ENCODE data around the gene RSPRY1. TPM values are rescaled to one million over a fixed set of nuclear protein-coding genes. Genes with fewer than 3 reads are reported as not detected.

Gene RSPRY1
- polyA plus RNA-seq, 4 donors = 12.4 to 43.9 (median 17.2) TPM

DNA sequence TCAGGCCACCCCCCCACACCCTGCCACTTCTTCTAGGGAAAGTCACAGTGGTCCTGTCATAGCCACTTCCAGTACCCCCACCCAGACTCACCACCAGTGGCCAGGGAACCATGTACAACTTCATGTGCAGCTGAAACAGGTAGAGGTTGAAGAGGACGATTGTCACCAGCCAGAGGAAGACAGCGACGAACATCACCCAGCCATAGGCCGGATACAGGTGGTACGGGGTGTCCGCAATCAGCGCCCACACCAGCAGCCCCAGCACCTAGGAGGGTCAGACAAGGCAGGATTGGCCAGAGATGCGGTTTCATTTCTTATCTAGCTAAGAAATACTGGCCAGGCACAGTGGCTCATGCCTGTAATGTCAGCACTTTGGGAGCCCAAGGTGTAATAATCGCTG lies 75.7 kb downstream of the RSPRY1 start:
- H3K27me3 ChIP-seq (ENCODE audit: control insufficient read depth in 3 of 3, insufficient read depth in 3 of 3, low read length in 3 of 3) = no peaks in the 10 kb centered on the region
- no peak overlapping the region for H3K4me3 ChIP-seq (ENCODE audit: low read depth in 1 of 3, low read length in 3 of 3)
- FAIRE-seq (no peak), DNase-seq (no peak)
- H3K36me3 ChIP-seq (ENCODE audit: control insufficient read depth in 3 of 3, insufficient read depth in 2 of 3, low read depth in 1 of 3, low read length in 3 of 3) = peaks cover 2 to 84% (median 13%) of the 10 kb centered on the region in 3 donors
- peaks cover 0 to 59% (median 5%) of the 10 kb centered on the region in 3 donors for H3K4me1 ChIP-seq (ENCODE audit: control insufficient read depth in 3 of 3, insufficient read depth in 2 of 3, low read depth in 1 of 3, low read length in 2 of 3)
- H3K9me3 ChIP-seq (ENCODE audit: control insufficient read depth in 2 of 2, insufficient read depth in 1 of 2, low read depth in 1 of 2, low read length in 1 of 2) = no peaks in the 10 kb centered on the region
- WGBS, 3 donors = 94 to 97% (median 96%) methylated on average over 9 of the region's 9 CpGs
- peak overlapping the region in 1 of 3 donors; percentile 14 for H3K27ac ChIP-seq (ENCODE audit: low read depth in 1 of 3, low read length in 2 of 3)

DNA sequence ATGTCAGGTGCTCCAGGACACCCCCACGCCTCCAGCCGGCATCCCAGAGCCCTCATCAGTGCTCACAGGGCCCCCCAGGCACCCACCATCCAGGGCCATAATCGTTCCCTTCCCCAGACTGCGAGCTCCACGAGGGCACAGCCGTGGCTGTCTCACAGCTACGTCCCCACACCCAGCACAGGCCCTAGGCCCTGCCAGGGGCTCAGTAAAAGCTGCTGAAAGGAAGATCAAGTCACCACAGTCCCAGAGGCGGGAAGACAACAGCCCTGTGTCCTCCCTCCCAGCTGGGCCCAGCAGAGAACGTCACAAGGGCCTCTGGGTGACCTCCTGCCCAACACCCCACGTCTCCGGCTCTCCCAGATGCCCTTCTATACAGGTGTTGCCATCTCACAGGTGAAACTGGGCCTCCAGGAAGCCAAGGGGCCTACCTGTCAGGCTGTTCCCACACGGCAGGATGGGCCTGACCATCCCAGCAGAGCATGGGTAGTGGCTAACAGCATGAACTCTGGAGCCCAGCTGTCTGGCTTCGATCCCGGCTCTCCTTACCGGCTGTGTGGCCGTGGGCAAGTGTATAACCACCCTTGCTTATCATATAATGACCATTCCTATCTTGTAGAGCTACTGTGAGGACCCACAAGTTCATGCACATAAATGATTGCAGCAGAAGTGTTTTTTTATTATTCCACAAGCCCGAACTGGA lies 76.9 kb downstream of the RSPRY1 start:
- Histone ChIP-seq H3K4me1 (ENCODE audit: control insufficient read depth in 3 of 3, insufficient read depth in 2 of 3, low read depth in 1 of 3, low read length in 2 of 3) (peaks cover 0 to 69% (median 10%) of the 10 kb centered on the region in 3 donors), H3K27me3 (ENCODE audit: control insufficient read depth in 3 of 3, insufficient read depth in 3 of 3, low read length in 3 of 3) (no peaks in the 10 kb centered on the region), H3K36me3 (ENCODE audit: control insufficient read depth in 3 of 3, insufficient read depth in 2 of 3, low read depth in 1 of 3, low read length in 3 of 3) (peaks cover 2 to 74% (median 7%) of the 10 kb centered on the region in 3 donors), H3K9me3 (ENCODE audit: control insufficient read depth in 2 of 2, insufficient read depth in 1 of 2, low read depth in 1 of 2, low read length in 1 of 2) (no peaks in the 10 kb centered on the region), H3K27ac (ENCODE audit: low read depth in 1 of 3, low read length in 2 of 3) (peak overlapping the region in 1 of 3 donors; percentile 97), H3K4me3 (ENCODE audit: low read depth in 1 of 3, low read length in 3 of 3) (no peak overlapping the region)
- DNase-seq (peak; percentile 72 to 79), FAIRE-seq (no peak)
- WGBS, 3 donors = 51 to 76% (median 54%) methylated on average over 16 to 17 of the region's 17 CpGs

DNA sequence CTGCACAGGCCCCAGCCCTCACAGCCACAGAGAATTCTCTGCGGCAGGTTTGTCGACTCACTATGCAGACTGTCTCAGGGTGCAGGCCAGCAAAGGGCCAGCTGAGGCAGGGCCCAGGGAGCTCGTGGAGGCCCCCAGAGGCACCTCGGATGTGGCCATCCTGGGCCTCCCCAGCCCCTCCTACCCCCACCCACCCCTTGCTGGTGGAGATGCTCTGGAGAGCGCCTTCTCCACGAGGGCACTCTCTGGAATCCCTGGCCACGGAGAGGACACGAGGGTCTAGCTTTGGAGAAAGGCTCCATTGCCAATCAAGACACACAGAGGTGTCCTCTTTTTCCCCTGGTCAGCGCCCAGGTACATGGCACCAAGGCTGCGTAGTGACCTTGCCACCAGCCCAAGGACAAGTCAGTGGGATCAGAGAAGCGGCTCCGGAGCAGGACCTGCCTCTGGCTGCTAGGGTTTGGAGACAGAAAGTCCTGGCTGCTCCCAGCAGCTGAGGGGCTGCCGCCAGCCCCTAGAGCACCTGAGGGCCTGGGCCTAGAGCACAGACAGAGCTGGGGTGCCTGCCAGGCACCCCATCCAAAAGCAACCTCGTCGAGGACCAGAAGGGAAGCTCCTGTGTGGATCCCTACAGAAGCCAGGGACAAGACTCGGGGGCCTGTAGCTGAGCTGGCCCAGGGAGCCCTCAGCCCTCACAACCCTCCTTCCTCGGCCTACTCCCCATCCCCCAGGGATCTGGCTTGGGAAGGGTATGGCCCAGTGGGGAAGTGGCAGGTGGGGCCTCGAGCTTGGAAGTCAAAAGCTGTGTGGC lies 77.6 kb downstream of the RSPRY1 start:
- H3K4me1 ChIP-seq (ENCODE audit: control insufficient read depth in 3 of 3, insufficient read depth in 2 of 3, low read depth in 1 of 3, low read length in 2 of 3) = peaks cover 0 to 76% (median 13%) of the 10 kb centered on the region in 3 donors
- FAIRE-seq (no peak), DNase-seq (no peak)
- no peak overlapping the region for H3K4me3 ChIP-seq (ENCODE audit: low read depth in 1 of 3, low read length in 3 of 3)
- peak overlapping the region in 2 of 3 donors; percentile 22 to 97 for H3K27ac ChIP-seq (ENCODE audit: low read depth in 1 of 3, low read length in 2 of 3)
- peaks cover 2 to 67% (median 4%) of the 10 kb centered on the region in 3 donors for H3K36me3 ChIP-seq (ENCODE audit: control insufficient read depth in 3 of 3, insufficient read depth in 2 of 3, low read depth in 1 of 3, low read length in 3 of 3)
- H3K27me3 ChIP-seq (ENCODE audit: control insufficient read depth in 3 of 3, insufficient read depth in 3 of 3, low read length in 3 of 3) = no peaks in the 10 kb centered on the region
- H3K9me3 ChIP-seq (ENCODE audit: control insufficient read depth in 2 of 2, insufficient read depth in 1 of 2, low read depth in 1 of 2, low read length in 1 of 2) = no peaks in the 10 kb centered on the region
- 82 to 88% (median 85%) methylated on average over 17 to 18 of the region's 18 CpGs for WGBS, 3 donors

DNA sequence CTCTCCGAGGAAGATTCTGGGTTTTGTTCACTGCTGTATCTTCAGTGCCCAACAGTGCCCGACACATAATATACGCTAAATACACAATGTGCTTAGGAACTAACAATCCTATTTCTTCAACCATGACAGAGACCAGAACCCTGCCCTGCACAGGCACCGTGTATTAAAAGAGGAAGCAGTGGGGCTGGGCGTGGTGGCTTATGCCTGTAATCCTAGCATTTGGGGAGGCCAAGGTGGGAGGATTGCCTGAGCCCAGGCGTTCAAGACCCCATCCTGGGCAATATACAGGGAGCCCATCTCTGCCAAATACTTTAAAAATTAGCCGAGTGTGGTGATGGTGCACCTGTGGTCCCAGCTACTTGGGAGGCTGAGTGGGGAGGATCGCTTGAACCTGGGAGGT lies 78.3 kb downstream of the RSPRY1 start:
- Histone ChIP-seq H3K27ac (ENCODE audit: low read depth in 1 of 3, low read length in 2 of 3) (peak overlapping the region; percentile 22 to 97 (median 97)), H3K4me3 (ENCODE audit: low read depth in 1 of 3, low read length in 3 of 3) (no peak overlapping the region), H3K9me3 (ENCODE audit: control insufficient read depth in 2 of 2, insufficient read depth in 1 of 2, low read depth in 1 of 2, low read length in 1 of 2) (no peaks in the 10 kb centered on the region), H3K36me3 (ENCODE audit: control insufficient read depth in 3 of 3, insufficient read depth in 2 of 3, low read depth in 1 of 3, low read length in 3 of 3) (peaks cover 2 to 62% (median 4%) of the 10 kb centered on the region in 3 donors), H3K4me1 (ENCODE audit: control insufficient read depth in 3 of 3, insufficient read depth in 2 of 3, low read depth in 1 of 3, low read length in 2 of 3) (peaks cover 2 to 79% (median 13%) of the 10 kb centered on the region in 3 donors), H3K27me3 (ENCODE audit: control insufficient read depth in 3 of 3, insufficient read depth in 3 of 3, low read length in 3 of 3) (no peaks in the 10 kb centered on the region)
- WGBS, 3 donors = 81 to 85% (median 81%) methylated on average over 8 of the region's 8 CpGs
- no peak for FAIRE-seq
- DNase-seq = no peak

DNA sequence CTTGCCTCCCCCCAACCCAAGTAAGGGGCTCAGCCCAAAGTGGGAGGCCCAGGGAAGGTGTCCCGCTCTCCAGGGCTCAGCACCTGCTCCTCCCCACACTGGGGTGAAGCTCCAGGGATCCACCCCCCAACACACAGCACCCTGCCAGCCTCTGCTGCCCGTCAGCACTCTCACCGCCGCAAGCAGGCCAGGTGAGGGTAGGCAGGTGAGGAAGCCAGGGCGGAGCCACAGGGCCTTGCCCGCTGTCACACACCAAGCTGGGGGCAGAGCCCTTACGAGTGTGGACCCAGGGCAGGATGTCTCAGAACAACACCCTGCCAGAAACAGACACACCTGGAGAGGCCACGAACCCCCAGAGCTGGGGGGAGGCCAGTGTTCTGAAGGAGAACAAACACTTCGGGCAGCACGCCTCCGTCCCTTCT lies 78.8 kb downstream of the RSPRY1 start:
- Histone ChIP-seq H3K4me3 (ENCODE audit: low read depth in 1 of 3, low read length in 3 of 3) (no peak overlapping the region), H3K27me3 (ENCODE audit: control insufficient read depth in 3 of 3, insufficient read depth in 3 of 3, low read length in 3 of 3) (no peaks in the 10 kb centered on the region), H3K36me3 (ENCODE audit: control insufficient read depth in 3 of 3, insufficient read depth in 2 of 3, low read depth in 1 of 3, low read length in 3 of 3) (peaks cover 2 to 60% (median 4%) of the 10 kb centered on the region in 3 donors), H3K4me1 (ENCODE audit: control insufficient read depth in 3 of 3, insufficient read depth in 2 of 3, low read depth in 1 of 3, low read length in 2 of 3) (peaks cover 3 to 84% (median 13%) of the 10 kb centered on the region in 3 donors), H3K27ac (ENCODE audit: low read depth in 1 of 3, low read length in 2 of 3) (peak overlapping the region; percentile 83 to 97 (median 97)), H3K9me3 (ENCODE audit: control insufficient read depth in 2 of 2, insufficient read depth in 1 of 2, low read depth in 1 of 2, low read length in 1 of 2) (no peaks in the 10 kb centered on the region)
- 19 to 61% (median 40%) methylated on average over 11 of the region's 11 CpGs for WGBS, 3 donors
- DNase-seq (peak; percentile 84 to 90), FAIRE-seq (no peak)

DNA sequence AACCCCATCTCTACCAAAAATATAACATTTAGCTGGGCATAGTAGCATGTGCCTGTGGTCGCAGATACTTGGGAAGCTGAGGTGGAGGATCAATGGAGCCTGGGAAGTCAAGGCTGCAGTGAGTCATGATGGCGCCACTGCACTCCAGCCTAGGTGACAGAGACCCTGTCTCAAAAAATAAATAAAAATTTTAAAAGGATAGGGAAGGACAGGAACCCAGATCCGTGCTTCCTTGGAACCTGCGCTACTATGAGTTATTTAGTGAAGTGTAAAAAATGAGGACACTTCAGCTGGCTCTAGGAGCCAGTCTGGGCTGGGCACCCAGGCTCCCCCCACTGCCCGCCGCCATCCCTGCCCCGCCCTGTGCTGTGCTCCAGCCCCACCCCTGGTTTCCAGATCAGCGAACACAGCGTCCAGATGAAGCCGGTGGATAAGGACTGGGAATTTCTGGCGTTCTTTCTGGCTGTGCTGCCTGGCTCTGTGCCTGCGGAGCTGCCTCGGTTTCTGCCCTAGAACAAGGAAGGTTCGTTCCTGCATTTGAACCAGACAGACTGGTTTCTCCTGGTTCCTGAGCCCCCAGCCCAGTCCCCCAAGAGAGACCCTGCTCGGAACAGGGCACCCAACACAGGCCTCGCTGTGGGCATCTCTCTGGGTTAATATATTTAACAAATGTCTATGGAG lies 79.9 kb downstream of the RSPRY1 start:
- WGBS, 3 donors = 14 to 53% (median 23%) methylated on average over 16 of the region's 16 CpGs
- no peak for FAIRE-seq
- peak overlapping the region; percentile 96 to 97 (median 97) for H3K27ac ChIP-seq (ENCODE audit: low read depth in 1 of 3, low read length in 2 of 3)

DNA sequence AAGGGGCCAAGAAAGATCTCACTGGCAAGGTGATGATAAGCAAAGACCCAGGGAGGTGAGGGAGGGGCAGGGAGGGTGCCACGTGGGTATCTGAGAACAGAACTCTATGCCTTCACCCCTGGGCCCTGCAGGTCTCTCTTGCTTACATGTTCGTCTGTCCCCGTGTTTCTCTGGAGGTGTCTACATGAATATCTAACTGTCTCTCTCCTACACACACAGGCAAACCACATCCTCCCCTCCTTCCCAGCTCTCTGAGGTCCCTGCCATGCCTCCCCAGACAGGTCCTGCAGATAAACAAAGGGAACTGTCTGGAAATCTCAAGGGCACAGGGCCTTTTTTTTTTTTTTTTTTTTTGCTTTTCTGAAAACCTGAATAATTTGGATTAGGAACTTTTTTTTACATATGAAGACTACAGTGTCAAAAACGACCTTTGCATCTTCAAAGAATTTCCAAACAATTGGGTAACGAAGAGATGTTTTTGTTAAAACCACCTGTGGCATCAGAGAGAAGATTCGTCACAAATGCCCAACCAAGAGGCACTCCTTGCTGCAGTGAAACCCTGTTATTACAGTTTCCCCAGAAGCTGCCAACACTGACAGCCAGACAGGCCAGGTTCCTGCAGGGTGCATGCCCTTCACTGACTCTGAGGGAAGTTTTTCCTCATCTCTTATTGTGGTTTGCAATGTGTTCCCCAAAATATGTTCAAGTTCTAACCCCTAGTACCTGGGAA lies 80.6 kb downstream of the RSPRY1 start:
- Histone ChIP-seq H3K36me3 (ENCODE audit: control insufficient read depth in 3 of 3, insufficient read depth in 2 of 3, low read depth in 1 of 3, low read length in 3 of 3) (peaks cover 0 to 54% (median 0%) of the 10 kb centered on the region in 3 donors), H3K27ac (ENCODE audit: low read depth in 1 of 3, low read length in 2 of 3) (peak overlapping the region; percentile 96 to 97 (median 97)), H3K4me3 (ENCODE audit: low read depth in 1 of 3, low read length in 3 of 3) (peak overlapping the region in 1 of 3 donors; percentile 21), H3K9me3 (ENCODE audit: control insufficient read depth in 2 of 2, insufficient read depth in 1 of 2, low read depth in 1 of 2, low read length in 1 of 2) (no peaks in the 10 kb centered on the region), H3K4me1 (ENCODE audit: control insufficient read depth in 3 of 3, insufficient read depth in 2 of 3, low read depth in 1 of 3, low read length in 2 of 3) (peaks cover 3 to 94% (median 13%) of the 10 kb centered on the region in 3 donors), H3K27me3 (ENCODE audit: control insufficient read depth in 3 of 3, insufficient read depth in 3 of 3, low read length in 3 of 3) (no peaks in the 10 kb centered on the region)
- DNase-seq (peak; percentile 44 to 81), FAIRE-seq (no peak)
- WGBS, 3 donors = 17 to 37% (median 24%) methylated on average over 6 of the region's 6 CpGs

More for the DNA sequence above, 79.9 kb downstream of the RSPRY1 start:
- peaks cover 0 to 58% (median 0%) of the 10 kb centered on the region in 3 donors for H3K36me3 ChIP-seq (ENCODE audit: control insufficient read depth in 3 of 3, insufficient read depth in 2 of 3, low read depth in 1 of 3, low read length in 3 of 3)
- H3K9me3 ChIP-seq (ENCODE audit: control insufficient read depth in 2 of 2, insufficient read depth in 1 of 2, low read depth in 1 of 2, low read length in 1 of 2) = no peaks in the 10 kb centered on the region
- peaks cover 3 to 90% (median 13%) of the 10 kb centered on the region in 3 donors for H3K4me1 ChIP-seq (ENCODE audit: control insufficient read depth in 3 of 3, insufficient read depth in 2 of 3, low read depth in 1 of 3, low read length in 2 of 3)
- no peaks in the 10 kb centered on the region for H3K27me3 ChIP-seq (ENCODE audit: control insufficient read depth in 3 of 3, insufficient read depth in 3 of 3, low read length in 3 of 3)
- DNase-seq = peak; percentile 81 to 97
- peak overlapping the region in 1 of 3 donors; percentile 21 for H3K4me3 ChIP-seq (ENCODE audit: low read depth in 1 of 3, low read length in 3 of 3)
